Anterior cingulate cortex (tissue), 58 donors: Measurements from ENCODE around the gene PAQR6.
A peak's percentile ranks its signal among the peaks of the same experiment; 100 is the strongest.

Experiments used
- DNase-seq, 58 donors: peaks; one replicate each; lab custom pipeline; 2025; lab: John Stamatoyannopoulos, UW

PAQR6 gene

GRCh38 chr1:156247460-156248322, at the start of gene PAQR6:
Gene PAQR6, minus strand, starts transcription at chr1:156248056. Its CDS starts 1,325 bp downstream, at chr1:156246731.
- DNase-seq = peak; percentile 34 to 97 (median 89)

- DNase-seq = peak in 53 of 58 donors; percentile 7 to 81 (median 45)
Measured at GRCh38 chr1:156295391-156295947, 47.6 kb upstream of the PAQR6 start, which contains the start of gene GLMP. Gene GLMP, minus strand, starts transcription at chr1:156295679. Its CDS starts 34 bp downstream, at chr1:156295645.

- DNase-seq = no peak
Measured at GRCh38 chr1:156293895-156294294, 46.0 kb upstream of the PAQR6 start.

GRCh38 chr1:156293098-156293434, 45.2 kb upstream of the PAQR6 start:
- DNase-seq = no peak

GRCh38 chr1:156291226-156292061, 43.6 kb upstream of the PAQR6 start:
- DNase-seq = peak in 55 of 58 donors; percentile 10 to 86 (median 70)

GRCh38 chr1:156289857-156290256, 42.0 kb upstream of the PAQR6 start:
- no peak for DNase-seq

- no peak for DNase-seq
Measured at GRCh38 chr1:156286061-156286460, 38.2 kb upstream of the PAQR6 start.

- DNase-seq = no peak
Measured at GRCh38 chr1:156285437-156285836, 37.6 kb upstream of the PAQR6 start.

GRCh38 chr1:156284757-156285156, 36.9 kb upstream of the PAQR6 start:
- no peak for DNase-seq

- DNase-seq = no peak
Measured at GRCh38 chr1:156284112-156284511, 36.3 kb upstream of the PAQR6 start, which contains the start of gene TMEM79. Gene TMEM79, plus strand, starts transcription at chr1:156284325. Its CDS starts 902 bp downstream, at chr1:156285227.

GRCh38 chr1:156283521-156283920, 35.7 kb upstream of the PAQR6 start:
- DNase-seq = no peak

- peak; percentile 65 to 98 (median 92) for DNase-seq
Measured at GRCh38 chr1:156282479-156283222, 34.8 kb upstream of the PAQR6 start, which contains the start of gene SMG5. Gene SMG5, minus strand, starts transcription at chr1:156282825. Its CDS starts 145 bp downstream, at chr1:156282680.

- peak in 3 of 58 donors; percentile 13 to 19 (median 16) for DNase-seq
Measured at GRCh38 chr1:156281693-156282478, 34.0 kb upstream of the PAQR6 start.

- DNase-seq = peak in 16 of 58 donors; percentile 5 to 50 (median 21)
Measured at GRCh38 chr1:156281281-156281680, 33.4 kb upstream of the PAQR6 start.

GRCh38 chr1:156279837-156280236, 32.0 kb upstream of the PAQR6 start:
- no peak for DNase-seq

GRCh38 chr1:156276966-156277381, 29.1 kb upstream of the PAQR6 start:
- DNase-seq = no peak

GRCh38 chr1:156276532-156276931, 28.7 kb upstream of the PAQR6 start:
- no peak for DNase-seq

GRCh38 chr1:156270314-156270713, 22.5 kb upstream of the PAQR6 start:
- DNase-seq = no peak

GRCh38 chr1:156268336-156268735, 20.5 kb upstream of the PAQR6 start:
- no peak for DNase-seq
